ENCODE measurements around the gene TMEM258. TPM values are rescaled to one million over a fixed set of nuclear protein-coding genes. Genes with fewer than 3 reads are reported as not detected.

The TMEM258 gene
- total and polyA plus RNA-seq, 10 of the 15 experiments (the other 5 are each of a cell fraction or from before 2014, with no cell fraction given): 160 to 840 (median 326) TPM

GRCh38 chr11:61757213-61757862 is 35.1 kb downstream of the TMEM258 start:
- Histone ChIP-seq H3K9me3 (replicated peaks; ENCODE audit: control insufficient read depth, insufficient read depth, low read length) (no peaks in the 10 kb centered on the region), H3K4me1 (ENCODE audit: control insufficient read depth, insufficient read depth, low read length) (peaks cover 8% of the 10 kb centered on the region), H3K36me3 (ENCODE audit: control insufficient read depth in 2 of 2, insufficient read depth in 2 of 2, low read length in 1 of 2) (no peaks in the 10 kb centered on the region), H3K4me3 (no peak overlapping the region), H3K9ac (ENCODE audit: control insufficient read depth, insufficient read depth, low read length) (no peak overlapping the region), H3K27ac (ENCODE audit: control insufficient read depth, insufficient read depth) (no peak overlapping the region), H3K27me3 (replicated peaks in 1 of 2; ENCODE audit: control insufficient read depth in 2 of 2, insufficient read depth in 2 of 2, low read length in 1 of 2) (no peaks in the 10 kb centered on the region; a peak in 1 of 4 replicates), H4K20me1 (ENCODE audit: control insufficient read depth, insufficient read depth) (no peaks in the 10 kb centered on the region), H2AFZ (ENCODE audit: control insufficient read depth, low read depth, low read length) (no peak overlapping the region), H3K4me2 (ENCODE audit: control insufficient read depth, insufficient read depth) (peak overlapping the region; percentile 25; the same call in 1 of the 2 replicates), H3K79me2 (ENCODE audit: control insufficient read depth, insufficient read depth, low read length) (no peaks in the 10 kb centered on the region)
- intact Hi-C loops (cut with micrococcal nuclease; ENCODE audit: unreplicated experiment) (no loop called here), in situ Hi-C loops (cut with MboI) (no loop called here)
- WGBS (ENCODE audit: insufficient coverage, insufficient replicate concordance, low lambda C conversion rate, missing lambda C conversion rate): 72% methylated on average over 15 of the region's 15 CpGs
- ATAC-seq (no peak), DNase-seq (ENCODE audit: low read depth, low spot score) (no peak), FAIRE-seq (no peak)
- CTCF ChIA-PET: interaction anchor here (0.5 to 4.8 kb wide), 6 partner anchors 10 to 456 kb away, joined by 3 to 35 read pairs (median 5); no protein-coding TSS in a partner anchor
- RAD21 ChIA-PET (ENCODE audit: unreplicated experiment): interaction anchor here (0.9 to 2.1 kb wide), 6 partner anchors 10 to 71 kb away, joined by 3 to 7 read pairs (median 4); partner anchors contain the start of genes FADS2 and FEN1
- TF ChIP-seq DPF2 (IDR thresholded peaks at IDR 0.05) (0 out of 2 replicates have a peak, but pooled peaks have one; percentile 9), JUNB (IDR thresholded peaks at IDR 0.05) (no peak), SPI1 (IDR thresholded peaks at IDR 0.05; ENCODE audit: borderline replicate concordance, insufficient read depth, low read depth, low read length) (no peak), PML (IDR thresholded peaks at IDR 0.05; ENCODE audit: low read length) (no peak), LARP7 (IDR thresholded peaks at IDR 0.05) (peak; percentile 23; the same call in 1 of the 2 replicates), ZNF592 (IDR thresholded peaks at IDR 0.05) (0 out of 2 replicates have a peak, but pooled peaks have one; percentile 35), NR2C1 (IDR thresholded peaks at IDR 0.05) (no peak), ZBTB33 (IDR thresholded peaks at IDR 0.05) (peak; percentile 55; the same call in 1 of the 2 replicates), SMARCA5 (IDR thresholded peaks at IDR 0.05) (peak; percentile 73; the same call in 1 of the 2 replicates), ATF7 (IDR thresholded peaks at IDR 0.05; ENCODE audit: low read depth) (peak; percentile 65; the same call in 1 of the 2 replicates)
- POLR2A ChIA-PET: interaction anchor here (0.6 to 8.0 kb wide), 9 partner anchors 33 to 787 kb away, joined by 3 to 60 read pairs (median 4); partner anchors contain the start of genes FADS2, FEN1, FTH1 and TMEM258
- TSS peak; percentile 36 for BruUV-seq (replicated peaks)
- SMC1A ChIA-PET (ENCODE audit: uncharacterized antibody, unreplicated experiment): interaction anchor here (0.9 to 1.5 kb wide), 4 partner anchors 36 to 77 kb away, joined by 3 to 4 read pairs (median 3); partner anchors contain the start of gene FEN1

Data from GM12878 (cell line).